NCI-H524 (cell line): ENCODE data around the gene RAD51B.

Experiments used
- DNase-seq, 2 experiments: peaks; one replicate each; lab custom pipeline; 2025; lab: John Stamatoyannopoulos, UW

Gene RAD51B

GRCh38 chr14:68145539-68145938 is 326.0 kb downstream of the RAD51B start:
- DNase-seq: no peak

- no peak for DNase-seq
These were observed 327.2 kb downstream of the RAD51B start for GRCh38 chr14:68146818-68147217.

GRCh38 chr14:68147303-68147702 is 327.7 kb downstream of the RAD51B start:
- DNase-seq: peak; percentile 86 to 96

GRCh38 chr14:68148276-68148675 is 328.7 kb downstream of the RAD51B start:
- no peak for DNase-seq

DNA sequence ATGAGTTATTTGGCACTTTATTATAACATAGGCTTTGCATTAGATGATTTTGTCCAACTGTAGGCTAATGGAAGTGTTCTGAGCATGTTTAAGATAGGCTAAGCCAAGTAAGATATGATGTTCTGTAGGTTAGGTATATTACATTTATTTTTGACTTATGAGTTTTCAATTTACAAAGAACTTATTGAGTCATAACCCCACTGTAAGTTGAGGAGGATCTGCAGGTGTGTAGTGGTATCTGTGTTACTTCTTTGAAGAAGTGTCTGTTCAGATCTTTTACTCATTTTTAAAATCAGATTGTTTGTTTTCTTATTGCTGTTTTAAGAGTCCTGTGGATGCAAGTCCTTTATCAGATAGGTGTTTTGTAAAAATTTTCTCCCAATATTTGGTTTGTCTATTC is 329.2 kb downstream of the RAD51B start:
- no peak for DNase-seq

DNA sequence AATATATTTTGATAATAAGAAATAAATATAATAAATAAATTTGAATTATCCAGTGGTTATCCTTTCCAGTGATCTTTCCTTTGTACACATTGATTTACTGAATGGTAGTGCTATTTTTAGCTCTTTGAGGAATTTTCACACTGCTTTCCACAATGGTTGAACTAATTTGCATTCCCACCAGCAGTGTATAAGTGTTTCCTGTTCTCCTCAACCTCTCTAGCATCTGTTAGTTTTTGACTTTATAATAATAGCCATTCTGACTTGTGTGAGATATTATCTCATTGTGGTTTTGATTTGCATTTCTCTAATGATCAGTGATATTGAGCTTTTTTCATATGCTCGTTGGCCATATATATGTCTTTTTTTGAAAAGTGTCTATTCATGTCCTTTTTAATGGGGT is 333.7 kb downstream of the RAD51B start:
- no peak for DNase-seq

DNA sequence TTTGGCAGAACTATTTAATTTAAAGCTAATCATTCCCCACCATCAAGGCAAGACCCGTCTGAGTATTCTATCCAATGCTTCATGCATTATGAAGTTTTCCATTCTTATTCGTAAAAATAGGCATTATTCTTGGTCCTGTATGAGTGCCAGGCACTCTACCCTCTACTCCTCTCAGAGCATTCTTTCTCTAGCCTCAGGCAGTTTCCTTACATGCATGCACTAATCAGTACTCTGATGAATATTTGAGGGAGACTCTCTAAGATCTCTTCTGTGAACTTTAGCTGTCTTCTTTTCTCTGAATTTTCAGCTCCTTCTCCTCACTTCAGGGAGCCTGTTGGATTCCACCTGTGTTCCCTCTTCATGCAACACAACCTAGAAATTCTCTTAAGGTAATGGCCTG is 334.7 kb downstream of the RAD51B start:
- no peak for DNase-seq

DNA sequence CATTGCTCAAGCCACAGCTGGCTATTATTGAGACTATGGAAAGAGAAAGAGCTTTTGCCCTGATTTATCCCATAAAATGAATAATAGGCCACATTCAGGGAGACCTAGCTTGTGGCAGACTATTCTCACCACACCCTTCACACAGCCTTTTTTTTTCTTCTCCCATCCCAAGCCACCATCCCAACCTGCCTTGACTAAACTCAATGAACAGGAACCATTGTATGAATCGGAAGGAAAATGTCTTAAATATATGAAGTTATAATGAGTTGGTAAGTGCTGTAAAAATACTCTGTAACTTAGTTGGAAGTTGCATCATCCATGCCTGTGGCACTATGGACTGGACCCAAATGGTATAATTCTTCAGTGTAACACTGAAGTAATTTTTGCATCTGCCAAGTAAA is 338.4 kb downstream of the RAD51B start:
- no peak for DNase-seq

DNA sequence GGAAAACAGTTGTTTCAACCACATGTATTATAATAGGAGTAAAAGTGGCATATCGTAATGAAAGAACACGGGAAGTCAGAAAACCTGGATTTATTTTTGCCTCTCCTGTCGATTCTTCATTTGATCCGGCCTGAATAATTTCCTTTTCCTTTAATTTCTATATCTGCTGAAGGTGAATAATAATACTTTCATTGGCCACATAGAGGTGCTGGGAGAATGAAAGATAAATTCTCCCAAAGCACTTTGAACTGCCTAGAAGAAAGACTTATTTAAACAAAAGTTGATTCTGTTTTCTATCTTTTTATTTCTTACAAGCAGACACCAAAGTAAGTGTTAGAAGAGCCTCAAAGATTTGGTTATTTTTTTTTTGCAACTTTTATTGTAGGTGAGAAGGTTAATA is 339.1 kb downstream of the RAD51B start:
- no peak for DNase-seq

DNA sequence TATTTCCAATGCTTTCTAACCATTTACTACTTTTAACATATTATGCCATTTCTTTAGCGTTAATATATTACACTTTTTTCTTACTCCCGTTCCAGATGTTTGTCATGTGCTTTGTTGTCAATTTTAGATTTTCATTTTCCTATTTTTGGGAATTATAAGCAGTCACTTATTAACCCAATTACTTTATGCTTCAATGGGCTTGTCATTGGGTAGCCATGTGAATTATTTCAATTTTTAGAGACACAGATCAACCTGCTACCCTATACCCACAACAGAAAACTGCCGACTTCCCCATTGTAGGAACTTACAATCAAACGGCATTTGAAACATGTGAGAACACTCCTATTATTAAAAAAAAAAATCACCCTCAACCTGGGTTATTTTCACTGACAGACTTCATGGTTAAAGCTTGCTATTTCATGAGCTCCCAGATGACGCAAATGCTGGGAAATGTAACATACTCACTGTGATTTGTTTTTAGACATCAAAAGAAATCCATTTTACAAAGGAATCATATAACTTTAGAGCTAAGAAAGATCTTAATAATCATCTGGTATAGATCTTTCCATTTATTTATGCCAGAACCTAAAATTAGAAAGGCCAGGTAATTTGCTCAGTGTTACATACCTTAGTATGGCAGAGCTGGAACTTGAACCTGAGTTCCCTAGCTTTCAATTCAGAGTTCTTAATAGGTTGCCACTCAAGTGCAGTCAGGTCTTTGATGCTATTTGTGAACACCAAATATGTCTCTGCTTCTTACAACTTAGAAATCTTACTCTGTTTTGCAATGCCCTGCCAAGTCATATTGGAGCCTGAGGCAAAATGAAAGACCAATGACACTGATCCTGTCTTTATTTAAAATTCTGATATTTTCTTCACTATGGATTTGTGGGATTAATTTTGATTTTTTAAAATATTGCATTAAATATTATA is 340.4 kb downstream of the RAD51B start:
- DNase-seq: no peak

DNA sequence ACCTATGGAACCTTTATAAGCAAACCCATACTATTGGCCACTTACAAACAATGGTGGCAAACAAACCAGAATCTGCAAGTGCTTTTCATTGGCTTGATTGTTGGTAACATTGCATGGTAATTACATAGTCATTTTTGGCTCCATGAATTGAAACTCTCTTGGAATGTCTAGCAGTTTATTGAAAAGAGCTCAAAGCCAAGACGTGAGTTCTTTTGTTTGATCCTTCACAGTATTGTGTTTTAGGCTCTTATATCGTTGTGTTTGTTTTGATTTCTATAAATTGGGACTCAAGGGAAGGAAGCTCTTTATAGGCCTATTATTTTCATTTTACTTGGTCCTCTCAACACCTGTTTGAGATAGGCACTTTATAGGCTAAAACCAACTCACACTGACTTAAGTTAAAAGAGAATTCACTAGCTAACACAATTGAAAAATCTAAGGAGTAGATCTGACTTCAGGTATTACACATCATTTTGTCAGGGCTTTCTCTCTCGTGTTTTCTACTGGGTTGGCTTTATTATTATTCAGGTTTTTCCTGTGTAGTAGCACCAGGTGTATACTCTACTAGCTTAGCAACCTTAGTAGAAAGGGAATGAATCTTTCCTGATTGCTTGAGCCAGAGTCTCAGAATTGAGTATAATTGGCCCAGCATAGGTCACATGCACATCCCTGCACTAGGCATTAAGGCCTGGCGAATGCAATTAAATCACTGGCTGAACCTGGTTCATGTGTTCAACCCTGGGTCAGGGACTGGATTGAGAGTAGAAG is 341.4 kb downstream of the RAD51B start:
- DNase-seq: no peak

DNA sequence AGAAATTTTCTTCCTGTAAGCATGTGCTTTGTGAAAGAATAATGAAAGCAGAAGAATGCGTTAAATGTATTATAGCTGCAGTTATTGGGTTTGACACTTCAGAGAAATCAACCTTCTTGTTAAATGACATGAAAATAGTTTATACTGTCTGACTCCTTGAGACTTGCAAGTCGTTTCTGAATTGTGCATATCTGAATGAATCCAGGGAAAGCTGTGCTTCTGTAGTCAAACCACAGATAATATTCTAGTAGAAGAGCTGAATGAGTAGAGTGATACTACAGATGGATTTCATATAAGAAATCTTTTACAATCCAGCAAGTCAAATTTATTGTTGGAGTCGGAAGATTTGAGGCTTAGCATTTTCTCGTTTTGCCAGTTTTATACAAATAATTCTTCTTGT is 343.3 kb downstream of the RAD51B start:
- no peak for DNase-seq

DNA sequence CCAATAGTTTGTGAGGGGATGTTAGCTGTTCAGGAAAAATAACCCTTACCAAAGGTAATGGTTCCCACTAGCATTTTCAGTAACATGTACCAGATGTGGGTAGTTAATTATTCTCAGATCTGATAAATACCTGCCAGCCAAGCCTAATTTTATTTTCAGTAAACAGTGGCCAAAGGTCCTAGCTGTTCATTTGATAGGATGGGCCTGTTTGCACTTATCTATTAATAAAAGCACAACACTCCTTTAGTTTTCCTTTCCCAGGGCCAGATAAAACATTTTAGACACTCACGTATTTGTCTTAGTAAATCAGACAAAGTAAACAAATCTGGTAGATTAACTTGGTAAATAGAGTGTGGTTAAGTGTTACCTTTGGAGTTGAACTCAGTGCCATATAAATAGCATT is 345.1 kb downstream of the RAD51B start:
- no peak for DNase-seq

GRCh38 chr14:68165274-68165843 is 345.8 kb downstream of the RAD51B start:
- no peak for DNase-seq

DNA sequence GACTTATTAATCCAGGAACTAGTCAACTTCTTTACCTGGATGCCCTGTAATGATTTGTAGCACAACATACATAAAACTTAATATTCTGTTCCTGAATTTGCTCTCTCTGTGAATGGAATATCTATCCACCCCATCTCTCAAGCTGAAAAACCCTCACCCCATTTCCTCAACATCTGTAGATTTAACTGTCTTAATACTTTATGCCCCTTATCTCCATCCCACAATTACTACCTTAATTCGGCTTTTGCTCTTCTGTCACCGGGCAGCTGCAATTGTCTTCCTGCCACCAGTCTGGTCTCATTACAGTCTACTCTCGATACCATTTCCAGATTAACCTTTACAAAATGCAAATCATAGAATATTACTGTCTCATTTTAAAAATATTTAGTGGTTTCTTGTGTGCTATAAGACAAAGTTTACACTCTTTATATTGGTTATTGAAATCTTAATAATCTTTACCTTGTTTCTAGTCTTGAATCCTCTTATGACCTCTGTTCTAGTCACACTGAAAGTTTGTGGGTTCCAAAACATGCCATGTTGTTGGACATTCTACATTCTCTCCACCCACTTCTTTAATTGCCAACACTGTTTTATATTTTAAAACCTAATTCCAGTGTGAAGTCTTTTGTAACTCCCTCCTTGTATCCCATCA is 347.3 kb downstream of the RAD51B start:
- no peak for DNase-seq

GRCh38 chr14:68167383-68168087 is 348.0 kb downstream of the RAD51B start:
- no peak for DNase-seq

GRCh38 chr14:68168460-68169109 is 349.0 kb downstream of the RAD51B start:
- no peak for DNase-seq

DNA sequence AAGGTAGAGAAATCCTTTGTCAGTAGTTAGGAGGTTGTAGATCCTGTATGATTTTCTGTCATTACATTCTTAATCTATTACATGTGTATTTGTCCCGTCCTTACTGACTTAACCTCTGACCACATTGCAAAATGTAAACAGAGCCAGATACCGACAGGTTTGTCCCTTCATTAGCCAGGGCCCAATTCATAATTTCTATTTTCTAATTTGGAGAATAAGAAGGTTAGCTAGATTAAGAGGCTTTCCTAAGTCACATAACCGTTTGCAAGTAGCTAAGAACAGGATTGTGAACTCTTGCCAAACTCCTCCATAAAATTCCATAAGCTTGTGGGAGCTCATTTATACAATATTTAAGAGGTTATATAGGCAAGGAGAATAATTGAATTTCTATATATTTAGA is 352.6 kb downstream of the RAD51B start:
- DNase-seq: no peak

DNA sequence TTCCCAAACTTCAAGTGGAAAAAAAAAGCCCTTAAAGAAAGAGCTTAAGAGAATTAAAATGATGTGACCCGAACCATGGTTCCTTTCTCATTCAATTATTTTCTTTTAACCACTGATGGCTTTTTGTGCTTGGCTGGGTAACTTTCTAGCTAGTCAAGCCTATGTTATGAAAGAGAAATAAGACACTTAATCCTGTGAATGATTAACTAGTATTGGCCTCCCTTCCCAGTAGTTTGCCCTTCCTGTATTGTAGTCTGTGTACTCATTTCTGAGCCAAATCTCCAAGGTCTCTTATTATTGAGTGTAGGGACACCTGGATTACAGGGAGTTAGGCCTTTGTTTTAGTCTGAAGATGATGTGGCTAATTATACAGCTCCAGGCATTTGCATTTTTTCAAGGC is 353.0 kb downstream of the RAD51B start:
- DNase-seq: no peak

- no peak for DNase-seq
These were observed 353.8 kb downstream of the RAD51B start for GRCh38 chr14:68173227-68173972.
